GM23338 (cell line): ENCODE results near the gene DNAJB13.

ENCODE experiments used
- CREB1 ChIP-seq: fragments of 250-450 bp; sonication (Bioruptor Pico); IDR thresholded peaks from 2 replicates; pipeline ENCODE4 v1.5.0; 2020; ENCODE audit warnings: low read depth, mild to moderate bottlenecking, moderate library complexity
- CTCF ChIP-seq, 2 experiments: fragments of 200-600 bp in 1 of 2; sonication (generic) in 1 of 2; conservative IDR thresholded peaks; 2 replicates each; pipeline versions ENCODE4 v1.5.1 to v1.6.1; 2016 to 2017; ENCODE audit warnings: antibody characterized with exemption in 2 of 2, low read depth in 2 of 2, mild to moderate bottlenecking in 2 of 2, moderate library complexity in 1 of 2
- EZH2phosphoT487 ChIP-seq: fragments of 200-600 bp; sonication (generic); IDR thresholded peaks from one replicate; pipeline ENCODE4 v1.8.1; 2018; ENCODE audit warnings: antibody characterized with exemption; ENCODE audit not compliant: unreplicated experiment
- POLR2AphosphoS5 ChIP-seq: IDR thresholded peaks from 2 replicates; pipeline ENCODE4 v1.6.1; 2016; ENCODE audit warnings: antibody characterized with exemption, low read depth
- REST ChIP-seq: IDR thresholded peaks from one replicate; pipeline ENCODE4 v1.6.1; 2018; ENCODE audit warnings: antibody characterized with exemption; ENCODE audit not compliant: unreplicated experiment

- TF ChIP-seq POLR2AphosphoS5, result no peak
- no peak for TF ChIP-seq EZH2phosphoT487
- no peak for TF ChIP-seq CTCF (conservative IDR thresholded peaks at IDR 0.05; ENCODE audit: low read depth in 2 of 2)
- TF ChIP-seq REST, result no peak
- no peak for TF ChIP-seq CREB1 (CRISPR knock-in tag)
Observed at GRCh38 chr11:74010306-74011300, 59.8 kb downstream of the DNAJB13 start.
